ENCODE results near the gene OXSM. TPM values are rescaled to one million over a fixed set of nuclear protein-coding genes. Genes with fewer than 3 reads are reported as not detected.

OXSM gene
- total RNA-seq, 4 donors from 2014 or later = 5.1 to 8.2 (median 7.3) TPM

DNA sequence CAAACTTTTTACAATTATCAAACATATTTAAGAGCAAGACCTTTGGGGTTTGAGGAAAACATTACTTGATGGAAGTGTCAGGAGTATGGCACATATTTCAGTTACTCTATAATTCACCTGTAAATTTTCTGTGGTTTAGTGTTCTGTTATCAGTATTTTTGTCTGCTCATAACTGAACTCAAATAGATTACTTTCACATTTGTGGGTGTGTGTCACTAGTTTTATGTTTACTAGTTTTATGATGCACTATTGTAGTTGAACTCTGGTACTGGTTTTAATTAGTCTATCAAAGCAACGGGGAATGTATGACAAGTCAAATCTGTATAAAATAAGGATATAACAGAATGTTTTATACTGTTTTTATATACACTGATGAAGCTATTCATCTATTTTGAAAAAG is 27.2 kb downstream of the OXSM start:
- Histone ChIP-seq H3K27ac (replicated peaks in 1 of 4) (no peak overlapping the region), H3K27me3 (no peaks in the 10 kb centered on the region), H3K4me1 (peaks cover 0 to 4% (median 0%) of the 10 kb centered on the region in 4 donors), H3K36me3 (no peaks in the 10 kb centered on the region), H3K4me3 (no peak overlapping the region), H3K9me3 (peaks cover 0 to 10% (median 2%) of the 10 kb centered on the region in 4 donors)
- intact Hi-C loops (cut with DNase I) = no loop called here
- 61% methylated on average over 1 of the region's 1 CpG for WGBS
- TF ChIP-seq POLR2AphosphoS5 (IDR thresholded peaks at IDR 0.05) (no peak), POLR2A (IDR thresholded peaks at IDR 0.05; ENCODE audit: low read depth) (no peak)
- DNase-seq (ENCODE audit: extremely low spot score) = no peak

DNA sequence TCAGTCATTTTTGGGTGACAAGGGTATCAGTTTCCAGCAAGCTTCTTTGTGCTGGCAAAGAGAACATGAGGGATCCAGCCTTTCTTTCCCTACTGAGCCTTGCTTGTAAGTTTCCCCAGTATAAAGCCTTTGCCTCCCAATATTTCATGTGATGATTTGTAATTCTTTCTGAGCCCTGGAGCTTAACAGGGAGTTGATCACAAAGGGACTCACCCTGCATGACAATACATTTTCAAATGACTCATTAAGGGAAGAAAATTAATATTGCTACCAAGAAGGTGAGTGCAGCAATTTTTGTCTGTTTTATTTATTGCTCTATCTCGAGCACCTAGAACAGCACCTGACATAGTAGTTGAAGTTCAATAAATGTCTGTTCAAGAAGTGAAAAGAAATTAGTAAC is 27.7 kb downstream of the OXSM start:
- H3K36me3 ChIP-seq = no peaks in the 10 kb centered on the region
- whole genome bisulfite sequencing = 75% methylated on average over 1 of the region's 1 CpG
- H3K27me3 ChIP-seq = no peaks in the 10 kb centered on the region
- H3K27ac ChIP-seq (replicated peaks in 1 of 4) = no peak overlapping the region
- H3K9me3 ChIP-seq = peaks cover 0 to 10% (median 2%) of the 10 kb centered on the region in 4 donors
- no peak for DNase-seq (ENCODE audit: extremely low spot score)
- TF ChIP-seq, protein P1, sequence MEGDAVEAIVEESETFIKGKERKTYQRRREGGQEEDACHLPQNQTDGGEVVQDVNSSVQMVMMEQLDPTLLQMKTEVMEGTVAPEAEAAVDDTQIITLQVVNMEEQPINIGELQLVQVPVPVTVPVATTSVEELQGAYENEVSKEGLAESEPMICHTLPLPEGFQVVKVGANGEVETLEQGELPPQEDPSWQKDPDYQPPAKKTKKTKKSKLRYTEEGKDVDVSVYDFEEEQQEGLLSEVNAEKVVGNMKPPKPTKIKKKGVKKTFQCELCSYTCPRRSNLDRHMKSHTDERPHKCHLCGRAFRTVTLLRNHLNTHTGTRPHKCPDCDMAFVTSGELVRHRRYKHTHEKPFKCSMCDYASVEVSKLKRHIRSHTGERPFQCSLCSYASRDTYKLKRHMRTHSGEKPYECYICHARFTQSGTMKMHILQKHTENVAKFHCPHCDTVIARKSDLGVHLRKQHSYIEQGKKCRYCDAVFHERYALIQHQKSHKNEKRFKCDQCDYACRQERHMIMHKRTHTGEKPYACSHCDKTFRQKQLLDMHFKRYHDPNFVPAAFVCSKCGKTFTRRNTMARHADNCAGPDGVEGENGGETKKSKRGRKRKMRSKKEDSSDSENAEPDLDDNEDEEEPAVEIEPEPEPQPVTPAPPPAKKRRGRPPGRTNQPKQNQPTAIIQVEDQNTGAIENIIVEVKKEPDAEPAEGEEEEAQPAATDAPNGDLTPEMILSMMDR (IDR thresholded peaks at IDR 0.05) = no peak
- no peak for TF ChIP-seq EP300 (IDR thresholded peaks at IDR 0.05)
- TF ChIP-seq POLR2AphosphoS5 (IDR thresholded peaks at IDR 0.05) = no peak
- TF ChIP-seq POLR2A (IDR thresholded peaks at IDR 0.05; ENCODE audit: low read depth) = no peak
- intact Hi-C loops (cut with DNase I) = no loop called here
- no peak overlapping the region for H3K4me3 ChIP-seq
- peaks cover 0 to 4% (median 0%) of the 10 kb centered on the region in 4 donors for H3K4me1 ChIP-seq

DNA sequence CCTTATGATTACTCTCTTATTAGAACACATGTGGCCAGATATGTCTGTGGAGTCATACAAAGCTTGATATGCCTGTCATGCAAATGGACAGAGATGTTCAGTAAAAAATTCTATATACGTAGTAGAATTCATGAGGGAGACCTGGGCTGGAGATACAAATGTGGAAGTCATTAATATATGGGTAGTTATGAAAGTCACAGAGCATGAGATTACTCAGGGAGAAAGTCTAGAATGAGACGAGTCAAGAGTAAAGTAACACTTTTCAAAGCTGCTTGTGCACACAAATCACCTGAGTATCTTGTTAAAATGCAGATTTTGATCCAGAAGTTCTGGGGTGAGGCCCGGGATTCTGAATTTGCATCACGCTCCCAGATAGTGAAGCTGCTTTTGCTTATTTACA is 28.4 kb downstream of the OXSM start:
- no peaks in the 10 kb centered on the region for H3K27me3 ChIP-seq
- H3K36me3 ChIP-seq = no peaks in the 10 kb centered on the region
- peaks cover 0 to 10% (median 2%) of the 10 kb centered on the region in 4 donors for H3K9me3 ChIP-seq
- WGBS = 88% methylated on average over 4 of the region's 4 CpGs
- TF ChIP-seq, protein P1 (IDR thresholded peaks at IDR 0.05) = no peak
- TF ChIP-seq EP300 (IDR thresholded peaks at IDR 0.05) (no peak), POLR2AphosphoS5 (IDR thresholded peaks at IDR 0.05) (no peak), POLR2A (IDR thresholded peaks at IDR 0.05; ENCODE audit: low read depth) (no peak)
- intact Hi-C loops (cut with DNase I) = no loop called here
- peaks cover 0 to 4% (median 0%) of the 10 kb centered on the region in 4 donors for H3K4me1 ChIP-seq
- H3K4me3 ChIP-seq = no peak overlapping the region
- H3K27ac ChIP-seq (replicated peaks in 1 of 4) = no peak overlapping the region
- DNase-seq (ENCODE audit: extremely low spot score) = no peak

DNA sequence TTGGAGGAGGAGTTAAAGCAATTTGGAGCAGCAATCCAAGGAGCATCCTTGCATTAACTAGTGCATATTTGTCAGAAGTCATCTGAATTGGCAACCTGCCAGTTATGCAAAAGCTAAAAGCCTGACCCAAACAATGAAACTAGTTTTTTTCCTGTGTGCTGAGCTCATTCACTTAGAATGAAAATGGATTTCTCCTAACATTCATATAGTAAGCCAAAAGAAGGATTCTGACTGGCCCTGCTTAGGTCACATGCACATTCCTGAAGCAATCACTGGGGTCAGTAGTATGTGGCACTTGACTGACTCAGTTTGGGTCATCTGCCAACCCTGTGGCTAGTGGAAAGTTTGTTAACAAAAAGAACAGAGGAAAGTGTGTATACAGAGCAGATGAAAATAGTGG is 30.5 kb downstream of the OXSM start:
- Histone ChIP-seq H3K9me3 (peaks cover 0 to 8% (median 2%) of the 10 kb centered on the region in 4 donors), H3K36me3 (no peaks in the 10 kb centered on the region), H3K27me3 (no peaks in the 10 kb centered on the region), H3K27ac (replicated peaks in 1 of 4) (no peak overlapping the region), H3K4me1 (peaks cover 0 to 4% (median 0%) of the 10 kb centered on the region in 4 donors), H3K4me3 (no peak overlapping the region)
- TF ChIP-seq POLR2AphosphoS5 (IDR thresholded peaks at IDR 0.05) (no peak), EP300 (IDR thresholded peaks at IDR 0.05) (no peak), POLR2A (IDR thresholded peaks at IDR 0.05; ENCODE audit: low read depth) (no peak)
- TF ChIP-seq, protein P1 (IDR thresholded peaks at IDR 0.05) = no peak
- intact Hi-C loops (cut with DNase I) = no loop called here
- DNase-seq (ENCODE audit: extremely low spot score) = no peak

DNA sequence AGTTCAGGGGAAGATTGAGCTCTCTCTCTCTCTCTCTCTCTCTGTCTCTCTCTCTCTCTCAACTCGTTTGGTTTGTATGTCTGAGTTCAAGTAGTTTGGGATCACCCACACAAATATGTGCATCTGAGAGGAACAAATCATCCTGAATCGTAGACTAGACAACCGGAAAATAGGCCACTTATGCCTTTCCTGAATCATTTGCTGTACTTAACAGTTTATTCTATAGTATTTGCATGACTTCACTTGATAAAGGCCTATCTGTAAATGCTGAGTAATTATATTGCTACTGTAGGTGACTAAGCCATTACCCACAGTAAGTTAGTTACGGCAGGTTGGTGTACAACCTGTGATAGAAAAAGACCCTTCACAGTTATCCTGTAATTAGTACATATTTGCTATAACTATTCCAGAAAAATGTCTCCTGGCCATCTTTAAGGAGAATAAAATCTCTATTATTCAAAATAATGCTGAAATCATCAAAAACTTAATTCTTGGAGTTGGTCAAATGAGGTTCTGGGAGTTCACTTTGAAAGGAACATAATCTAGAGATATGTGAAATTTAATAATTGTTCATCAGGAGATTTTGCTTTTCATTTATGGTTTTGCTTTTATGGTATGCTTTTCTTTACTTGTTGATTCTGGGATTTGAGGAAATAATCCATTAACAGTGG is 31.1 kb downstream of the OXSM start:
- no peak for DNase-seq (ENCODE audit: extremely low spot score)
- TF ChIP-seq POLR2A (IDR thresholded peaks at IDR 0.05; ENCODE audit: low read depth) (no peak), EP300 (IDR thresholded peaks at IDR 0.05) (no peak), POLR2AphosphoS5 (IDR thresholded peaks at IDR 0.05) (no peak)
- TF ChIP-seq, protein P1 (IDR thresholded peaks at IDR 0.05) = no peak
- Histone ChIP-seq H3K4me1 (peaks cover 0 to 4% (median 0%) of the 10 kb centered on the region in 4 donors), H3K9me3 (peaks cover 0 to 3% (median 0%) of the 10 kb centered on the region in 4 donors), H3K27ac (replicated peaks in 1 of 4) (no peak overlapping the region), H3K27me3 (no peaks in the 10 kb centered on the region), H3K4me3 (no peak overlapping the region), H3K36me3 (no peaks in the 10 kb centered on the region)
- intact Hi-C loops (cut with DNase I) = no loop called here
- WGBS = 72% methylated on average over 4 of the region's 4 CpGs

Measured in esophagus muscularis mucosa (tissue), 4 donors.